NCI-H187 treated with DMSO at 0.1 percent for 48 hours (cell line): ENCODE data around the gene SH3BP5.

Source experiments
- DNase-seq: peaks from one replicate; lab custom pipeline; 2025; lab: John Stamatoyannopoulos, UW

SH3BP5 gene

GRCh38 chr3:15325228-15325627, 7.2 kb downstream of the SH3BP5 start:
- DNase-seq = no peak

GRCh38 chr3:15324379-15324808, 8.0 kb downstream of the SH3BP5 start:
- no peak for DNase-seq

GRCh38 chr3:15323063-15323462, 9.3 kb downstream of the SH3BP5 start:
- DNase-seq = no peak

GRCh38 chr3:15321349-15321748, 11.0 kb downstream of the SH3BP5 start:
- DNase-seq = no peak

- DNase-seq = no peak
These were observed 12.8 kb downstream of the SH3BP5 start for GRCh38 chr3:15319575-15319974.

- DNase-seq = no peak
These were observed 13.2 kb downstream of the SH3BP5 start for GRCh38 chr3:15319136-15319535.

- no peak for DNase-seq
These were observed 13.7 kb downstream of the SH3BP5 start for GRCh38 chr3:15318661-15319060.

GRCh38 chr3:15316998-15317435, 15.4 kb downstream of the SH3BP5 start:
- DNase-seq = no peak

- no peak for DNase-seq
These were observed 17.4 kb downstream of the SH3BP5 start for GRCh38 chr3:15315003-15315402.

GRCh38 chr3:15314276-15314675, 18.1 kb downstream of the SH3BP5 start:
- no peak for DNase-seq

- DNase-seq = peak; percentile 92
These were observed 18.9 kb downstream of the SH3BP5 start for GRCh38 chr3:15313461-15313860.

GRCh38 chr3:15312550-15312949, 19.8 kb downstream of the SH3BP5 start:
- DNase-seq = no peak

GRCh38 chr3:15310491-15311370, 21.7 kb downstream of the SH3BP5 start:
- DNase-seq = no peak

- no peak for DNase-seq
These were observed 22.6 kb downstream of the SH3BP5 start for GRCh38 chr3:15309662-15310335.

- no peak for DNase-seq
These were observed 24.8 kb downstream of the SH3BP5 start for GRCh38 chr3:15307580-15307979.

GRCh38 chr3:15306979-15307359, 25.4 kb downstream of the SH3BP5 start:
- no peak for DNase-seq

- no peak for DNase-seq
These were observed 27.0 kb downstream of the SH3BP5 start for GRCh38 chr3:15305359-15305844.

GRCh38 chr3:15303728-15304127, 28.7 kb downstream of the SH3BP5 start:
- DNase-seq = no peak

- DNase-seq = no peak
These were observed 29.2 kb downstream of the SH3BP5 start for GRCh38 chr3:15303216-15303615.

- no peak for DNase-seq
These were observed 30.6 kb downstream of the SH3BP5 start for GRCh38 chr3:15301761-15302160.

- no peak for DNase-seq
These were observed 31.9 kb downstream of the SH3BP5 start for GRCh38 chr3:15300323-15301078.

- no peak for DNase-seq
These were observed 33.4 kb downstream of the SH3BP5 start for GRCh38 chr3:15299036-15299435.
